Subcutaneous abdominal adipose tissue (tissue), 5 donors: ENCODE data around the gene ACTL9.

Source experiments
- H3K27ac ChIP-seq: one replicate; pipeline ENCODE4 v1.7.0; 2013; ENCODE audit warnings: low read depth, mild to moderate bottlenecking, inconsistent platforms, low read length, moderate library complexity
- H3K27me3 ChIP-seq, 5 donors: one replicate each; pipeline ENCODE4 v1.7.0; 2013; ENCODE audit warnings: low read length in 5 of 5, inconsistent platforms in 1 of 5; ENCODE audit not compliant: control insufficient read depth in 5 of 5, insufficient read depth in 4 of 5
- H3K36me3 ChIP-seq, 5 donors: one replicate each; pipeline ENCODE4 v1.7.0; 2013; ENCODE audit warnings: low read length in 5 of 5; ENCODE audit not compliant: control insufficient read depth in 5 of 5, insufficient read depth in 5 of 5
- H3K4me1 ChIP-seq, 5 donors: one replicate each; pipeline ENCODE4 v1.7.0; 2013; ENCODE audit warnings: low read length in 5 of 5, mild to moderate bottlenecking in 3 of 5, moderate library complexity in 1 of 5; ENCODE audit not compliant: control insufficient read depth in 5 of 5, insufficient read depth in 5 of 5
- H3K4me3 ChIP-seq, 5 donors: one replicate each; pipeline ENCODE4 v1.7.0; 2013; ENCODE audit warnings: low read length in 5 of 5, low read depth in 1 of 5
- H3K9ac ChIP-seq, 5 donors: one replicate each; pipeline ENCODE4 v1.7.0; 2013; ENCODE audit warnings: low read length in 5 of 5, mild to moderate bottlenecking in 4 of 5, moderate library complexity in 3 of 5
- H3K9me3 ChIP-seq, 5 donors: one replicate each; pipeline ENCODE4 v1.7.0; 2013; ENCODE audit warnings: low read length in 5 of 5; ENCODE audit not compliant: control insufficient read depth in 5 of 5
- donor health status: healthy.
- donor health status: healthy.
- donor health status: healthy.
- donor health status: healthy.
- donor health status: healthy.

ACTL9 gene

DNA sequence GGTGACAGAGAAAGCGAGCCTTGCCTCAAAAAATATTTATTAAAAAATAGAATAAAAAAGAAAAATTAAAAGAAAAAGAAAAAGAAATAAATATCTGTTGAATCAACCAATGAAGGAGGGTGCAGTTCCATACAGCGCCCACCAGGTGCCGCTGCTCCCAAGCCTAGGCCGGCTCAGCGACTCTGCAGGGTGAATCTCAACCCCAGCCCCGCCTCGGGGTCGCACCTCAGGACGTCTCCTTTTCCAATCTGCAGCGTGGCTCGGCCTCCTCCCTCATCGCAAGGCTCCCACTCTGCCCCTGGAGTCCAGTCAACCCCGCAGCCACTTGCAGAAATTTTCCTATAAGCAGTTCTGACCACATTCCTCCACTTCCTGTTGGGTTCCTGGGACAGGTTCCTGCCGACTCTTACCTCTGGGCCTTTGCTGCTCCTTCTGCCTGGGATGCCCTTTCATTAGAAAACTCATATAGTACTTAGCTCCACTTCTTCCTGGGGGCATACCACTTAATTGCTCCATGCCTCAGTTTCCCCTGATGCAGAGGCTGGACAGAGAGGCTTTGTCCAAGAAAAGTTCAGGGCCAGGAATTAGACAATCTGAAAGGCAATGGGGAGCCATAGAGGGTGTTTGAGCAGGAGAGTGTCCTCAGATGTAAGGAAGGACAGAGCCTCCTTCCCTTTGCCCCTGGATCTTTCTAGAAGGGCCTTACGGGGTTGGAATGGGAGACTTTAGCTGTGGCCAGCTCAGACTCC lies 43.8 kb downstream of the ACTL9 start:
- Histone ChIP-seq H3K27ac (no peak overlapping the region), H3K4me1 (peaks cover 0 to 6% (median 4%) of the 10 kb centered on the region in 5 donors), H3K4me3 (peak overlapping the region in 4 of 5 donors; percentile 22 to 47 (median 38)), H3K36me3 (no peaks in the 10 kb centered on the region), H3K27me3 (peaks cover 3 to 26% (median 23%) of the 10 kb centered on the region in 5 donors), H3K9ac (no peak overlapping the region), H3K9me3 (no peaks in the 10 kb centered on the region)

DNA sequence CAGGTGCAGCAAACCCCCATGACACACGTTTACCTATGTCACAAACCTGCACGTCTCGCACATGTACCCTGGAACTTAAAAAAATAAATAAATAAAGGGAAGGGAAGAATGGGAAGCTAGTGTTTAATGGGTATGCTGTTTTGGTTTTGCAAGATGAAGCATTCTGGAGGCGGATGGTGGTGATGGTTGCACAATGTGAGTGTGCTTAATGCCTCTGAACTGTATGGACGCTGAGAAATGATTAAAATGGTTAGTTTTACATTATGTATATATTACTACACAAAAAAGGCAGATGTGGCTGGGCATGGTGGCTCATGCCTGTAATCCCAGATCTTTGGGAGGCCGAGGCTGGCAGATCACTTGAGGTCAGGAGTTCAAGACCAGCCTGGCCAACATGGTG lies 50.4 kb downstream of the ACTL9 start:
- peaks cover 0 to 8% (median 0%) of the 10 kb centered on the region in 5 donors for H3K27me3 ChIP-seq
- H3K27ac ChIP-seq: no peak overlapping the region
- H3K9me3 ChIP-seq: no peaks in the 10 kb centered on the region
- no peaks in the 10 kb centered on the region for H3K36me3 ChIP-seq
- no peak overlapping the region for H3K4me3 ChIP-seq
- H3K4me1 ChIP-seq: peaks cover 0 to 3% (median 0%) of the 10 kb centered on the region in 5 donors
- H3K9ac ChIP-seq: no peak overlapping the region
